Measurements from ENCODE around the gene RAPGEF6. TPM values are rescaled to one million over a fixed set of nuclear protein-coding genes. Genes with fewer than 3 reads are reported as not detected.

RAPGEF6 gene
- total RNA-seq, 1 experiment from 2014 or later, result 25.0 TPM

DNA sequence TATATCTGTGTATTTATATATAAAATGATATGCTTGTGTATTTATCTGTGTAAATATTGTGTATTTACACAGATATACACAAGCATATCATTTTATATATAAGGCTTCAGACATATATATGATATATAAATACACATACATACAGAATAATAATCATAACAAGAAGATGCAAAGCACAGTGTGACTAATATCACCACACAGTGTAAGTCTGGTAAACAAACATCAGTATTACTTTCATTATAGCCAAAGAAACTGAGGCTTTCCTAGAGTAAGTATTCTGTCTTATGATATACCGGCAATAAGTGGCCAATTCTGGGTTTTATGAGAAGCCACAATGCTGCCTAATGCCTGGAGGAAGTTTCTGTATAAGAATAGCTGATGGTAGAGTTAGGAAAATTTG, 29.9 kb upstream of the RAPGEF6 start:
- TF ChIP-seq POLR2AphosphoS5 (IDR thresholded peaks at IDR 0.05; ENCODE audit: low read depth, low read length) (no peak), TCF7L2 (IDR thresholded peaks at IDR 0.05; ENCODE audit: low read depth, low read length) (no peak), SIN3A (IDR thresholded peaks at IDR 0.05; ENCODE audit: borderline replicate concordance, insufficient read depth, low read depth, low read length) (no peak)
- TF ChIP-seq, protein P1, sequence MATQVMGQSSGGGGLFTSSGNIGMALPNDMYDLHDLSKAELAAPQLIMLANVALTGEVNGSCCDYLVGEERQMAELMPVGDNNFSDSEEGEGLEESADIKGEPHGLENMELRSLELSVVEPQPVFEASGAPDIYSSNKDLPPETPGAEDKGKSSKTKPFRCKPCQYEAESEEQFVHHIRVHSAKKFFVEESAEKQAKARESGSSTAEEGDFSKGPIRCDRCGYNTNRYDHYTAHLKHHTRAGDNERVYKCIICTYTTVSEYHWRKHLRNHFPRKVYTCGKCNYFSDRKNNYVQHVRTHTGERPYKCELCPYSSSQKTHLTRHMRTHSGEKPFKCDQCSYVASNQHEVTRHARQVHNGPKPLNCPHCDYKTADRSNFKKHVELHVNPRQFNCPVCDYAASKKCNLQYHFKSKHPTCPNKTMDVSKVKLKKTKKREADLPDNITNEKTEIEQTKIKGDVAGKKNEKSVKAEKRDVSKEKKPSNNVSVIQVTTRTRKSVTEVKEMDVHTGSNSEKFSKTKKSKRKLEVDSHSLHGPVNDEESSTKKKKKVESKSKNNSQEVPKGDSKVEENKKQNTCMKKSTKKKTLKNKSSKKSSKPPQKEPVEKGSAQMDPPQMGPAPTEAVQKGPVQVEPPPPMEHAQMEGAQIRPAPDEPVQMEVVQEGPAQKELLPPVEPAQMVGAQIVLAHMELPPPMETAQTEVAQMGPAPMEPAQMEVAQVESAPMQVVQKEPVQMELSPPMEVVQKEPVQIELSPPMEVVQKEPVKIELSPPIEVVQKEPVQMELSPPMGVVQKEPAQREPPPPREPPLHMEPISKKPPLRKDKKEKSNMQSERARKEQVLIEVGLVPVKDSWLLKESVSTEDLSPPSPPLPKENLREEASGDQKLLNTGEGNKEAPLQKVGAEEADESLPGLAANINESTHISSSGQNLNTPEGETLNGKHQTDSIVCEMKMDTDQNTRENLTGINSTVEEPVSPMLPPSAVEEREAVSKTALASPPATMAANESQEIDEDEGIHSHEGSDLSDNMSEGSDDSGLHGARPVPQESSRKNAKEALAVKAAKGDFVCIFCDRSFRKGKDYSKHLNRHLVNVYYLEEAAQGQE (IDR thresholded peaks at IDR 0.05; ENCODE audit: insufficient read depth in 1 of 2, low read depth in 2 of 2, low read length in 1 of 2), result no peak
- TF ChIP-seq, protein P2, sequence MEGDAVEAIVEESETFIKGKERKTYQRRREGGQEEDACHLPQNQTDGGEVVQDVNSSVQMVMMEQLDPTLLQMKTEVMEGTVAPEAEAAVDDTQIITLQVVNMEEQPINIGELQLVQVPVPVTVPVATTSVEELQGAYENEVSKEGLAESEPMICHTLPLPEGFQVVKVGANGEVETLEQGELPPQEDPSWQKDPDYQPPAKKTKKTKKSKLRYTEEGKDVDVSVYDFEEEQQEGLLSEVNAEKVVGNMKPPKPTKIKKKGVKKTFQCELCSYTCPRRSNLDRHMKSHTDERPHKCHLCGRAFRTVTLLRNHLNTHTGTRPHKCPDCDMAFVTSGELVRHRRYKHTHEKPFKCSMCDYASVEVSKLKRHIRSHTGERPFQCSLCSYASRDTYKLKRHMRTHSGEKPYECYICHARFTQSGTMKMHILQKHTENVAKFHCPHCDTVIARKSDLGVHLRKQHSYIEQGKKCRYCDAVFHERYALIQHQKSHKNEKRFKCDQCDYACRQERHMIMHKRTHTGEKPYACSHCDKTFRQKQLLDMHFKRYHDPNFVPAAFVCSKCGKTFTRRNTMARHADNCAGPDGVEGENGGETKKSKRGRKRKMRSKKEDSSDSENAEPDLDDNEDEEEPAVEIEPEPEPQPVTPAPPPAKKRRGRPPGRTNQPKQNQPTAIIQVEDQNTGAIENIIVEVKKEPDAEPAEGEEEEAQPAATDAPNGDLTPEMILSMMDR (IDR thresholded peaks at IDR 0.05), result no peak
- intact Hi-C loops (cut with micrococcal nuclease; ENCODE audit: unreplicated experiment), result no loop called here
- no peak overlapping the region for H3K27ac ChIP-seq (ENCODE audit: low read length)
- ChIA-PET CTCF (no interaction called here), POLR2A (interaction anchor here (0.5 kb wide), 1 partner anchor 23 kb away, joined by 4 read pairs; no protein-coding TSS in a partner anchor)
- in situ Hi-C loops (cut with HindIII; ENCODE audit: low pct_unique_long_range_greater_than_20kb, low sequenced_read_pairs), result no loop called here
- no TSS peak for BruUV-seq (replicated peaks)
- DNase-seq (ENCODE audit: low read depth, low spot score) (no peak), ATAC-seq (no peak)
- H3K27me3 ChIP-seq (ENCODE audit: control insufficient read depth, insufficient read depth, low read length), result no peaks in the 10 kb centered on the region
- no peak overlapping the region for H3K4me3 ChIP-seq (ENCODE audit: low read depth in 2 of 2, low read length in 2 of 2)
- H3K9me3 ChIP-seq (ENCODE audit: control insufficient read depth, insufficient read depth, low read depth, low read length), result no peaks in the 10 kb centered on the region
- no peaks in the 10 kb centered on the region; the same call in 1 of the 2 replicates for H3K4me1 ChIP-seq (ENCODE audit: control insufficient read depth, insufficient read depth, low read length)
- H3K36me3 ChIP-seq (ENCODE audit: control insufficient read depth, insufficient read depth, low read length), result peaks cover 22% of the 10 kb centered on the region

DNA sequence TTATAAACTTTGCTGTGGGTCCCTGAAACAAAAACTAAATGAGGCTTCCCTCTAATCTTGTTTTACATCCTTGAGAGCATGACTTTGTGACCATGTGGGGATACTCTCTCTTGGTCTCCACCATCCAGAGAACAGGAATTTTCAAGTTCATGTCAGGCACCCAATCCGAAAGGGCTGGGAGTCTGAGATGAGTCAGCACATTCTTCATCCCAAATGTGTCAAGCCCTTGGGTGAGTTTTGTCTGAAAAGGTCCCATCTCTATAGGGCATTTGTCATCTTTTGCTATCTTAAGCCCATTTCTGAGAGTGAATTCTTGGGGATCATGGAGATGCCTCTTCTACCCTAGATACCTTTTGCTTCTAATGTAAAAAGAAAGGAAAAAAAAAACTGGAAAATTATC, 26.9 kb upstream of the RAPGEF6 start:
- peaks cover 10% of the 10 kb centered on the region for H3K36me3 ChIP-seq (ENCODE audit: control insufficient read depth, insufficient read depth, low read length)
- BruUV-seq (replicated peaks), result no TSS peak
- no peaks in the 10 kb centered on the region for H3K4me1 ChIP-seq (ENCODE audit: control insufficient read depth, insufficient read depth, low read length)
- DNase-seq (ENCODE audit: low read depth, low spot score) (no peak), ATAC-seq (no peak)
- in situ Hi-C loops (cut with HindIII; ENCODE audit: low pct_unique_long_range_greater_than_20kb, low sequenced_read_pairs), result no loop called here
- no peak overlapping the region for H3K27ac ChIP-seq (ENCODE audit: low read length)
- ChIA-PET POLR2A (interaction anchor here (0.6 kb wide), 1 partner anchor 287 kb away, joined by 3 read pairs; no protein-coding TSS in a partner anchor), CTCF (no interaction called here)
- no peak overlapping the region for H3K4me3 ChIP-seq (ENCODE audit: low read depth in 2 of 2, low read length in 2 of 2)
- no peak for TF ChIP-seq POLR2AphosphoS5 (IDR thresholded peaks at IDR 0.05; ENCODE audit: low read depth, low read length)
- TF ChIP-seq, protein P2 (IDR thresholded peaks at IDR 0.05), result no peak
- TF ChIP-seq, protein P1 (IDR thresholded peaks at IDR 0.05; ENCODE audit: insufficient read depth in 1 of 2, low read depth in 2 of 2, low read length in 1 of 2), result no peak
- no peak for TF ChIP-seq SIN3A (IDR thresholded peaks at IDR 0.05; ENCODE audit: borderline replicate concordance, insufficient read depth, low read depth, low read length)
- no peak for TF ChIP-seq TCF7L2 (IDR thresholded peaks at IDR 0.05; ENCODE audit: low read depth, low read length)
- H3K9me3 ChIP-seq (ENCODE audit: control insufficient read depth, insufficient read depth, low read depth, low read length), result no peaks in the 10 kb centered on the region
- intact Hi-C loops (cut with micrococcal nuclease; ENCODE audit: unreplicated experiment), result no loop called here
- no peaks in the 10 kb centered on the region for H3K27me3 ChIP-seq (ENCODE audit: control insufficient read depth, insufficient read depth, low read length)
